WTC11 (cell line): ENCODE measurements around the gene PITPNC1.
"Not testable (repeated sequence)": the region's sequence is repeated elsewhere in the genome, so short reads cannot be mapped to it uniquely, and the experiment has no call there.

Source experiments
- NFYB ChIP-seq: sonication (generic); formaldehyde crosslinking; conservative IDR thresholded peaks from 2 replicates; pipeline ENCODE4 v1.8.0; 2022; ENCODE audit warnings: low read depth, missing genetic modification reagents
- NR2C2 ChIP-seq: sonication (generic); formaldehyde crosslinking; IDR thresholded peaks from 2 replicates; pipeline ENCODE4 v1.8.0; 2022; ENCODE audit warnings: mild to moderate bottlenecking, missing genetic modification reagents
- TP53 ChIP-seq: sonication (generic); formaldehyde crosslinking; IDR thresholded peaks from 2 replicates; pipeline ENCODE4 v1.8.1; 2023; ENCODE audit warnings: mild to moderate bottlenecking, missing genetic modification reagents
- TF ChIP-seq, protein P1 (sequence below): fragments of 200-600 bp; IDR thresholded peaks from 2 replicates; pipeline ENCODE4 v1.8.0; 2022; ENCODE audit warnings: antibody characterized with exemption
- TF ChIP-seq, protein P2 (sequence below): sonication (generic); formaldehyde crosslinking; conservative IDR thresholded peaks from 2 replicates; pipeline ENCODE4 v1.8.1; 2022; ENCODE audit warnings: mild to moderate bottlenecking, missing genetic modification reagents

- TF ChIP-seq, protein P1, sequence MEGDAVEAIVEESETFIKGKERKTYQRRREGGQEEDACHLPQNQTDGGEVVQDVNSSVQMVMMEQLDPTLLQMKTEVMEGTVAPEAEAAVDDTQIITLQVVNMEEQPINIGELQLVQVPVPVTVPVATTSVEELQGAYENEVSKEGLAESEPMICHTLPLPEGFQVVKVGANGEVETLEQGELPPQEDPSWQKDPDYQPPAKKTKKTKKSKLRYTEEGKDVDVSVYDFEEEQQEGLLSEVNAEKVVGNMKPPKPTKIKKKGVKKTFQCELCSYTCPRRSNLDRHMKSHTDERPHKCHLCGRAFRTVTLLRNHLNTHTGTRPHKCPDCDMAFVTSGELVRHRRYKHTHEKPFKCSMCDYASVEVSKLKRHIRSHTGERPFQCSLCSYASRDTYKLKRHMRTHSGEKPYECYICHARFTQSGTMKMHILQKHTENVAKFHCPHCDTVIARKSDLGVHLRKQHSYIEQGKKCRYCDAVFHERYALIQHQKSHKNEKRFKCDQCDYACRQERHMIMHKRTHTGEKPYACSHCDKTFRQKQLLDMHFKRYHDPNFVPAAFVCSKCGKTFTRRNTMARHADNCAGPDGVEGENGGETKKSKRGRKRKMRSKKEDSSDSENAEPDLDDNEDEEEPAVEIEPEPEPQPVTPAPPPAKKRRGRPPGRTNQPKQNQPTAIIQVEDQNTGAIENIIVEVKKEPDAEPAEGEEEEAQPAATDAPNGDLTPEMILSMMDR = not testable (repeated sequence)
- not testable (repeated sequence) for TF ChIP-seq TP53 (CRISPR knock-in tag); NFYB (CRISPR knock-in tag); NR2C2
- TF ChIP-seq, protein P2, sequence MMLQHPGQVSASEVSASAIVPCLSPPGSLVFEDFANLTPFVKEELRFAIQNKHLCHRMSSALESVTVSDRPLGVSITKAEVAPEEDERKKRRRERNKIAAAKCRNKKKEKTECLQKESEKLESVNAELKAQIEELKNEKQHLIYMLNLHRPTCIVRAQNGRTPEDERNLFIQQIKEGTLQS (CRISPR knock-in tag) = not testable (repeated sequence)
Observed at GRCh38 chr17:67651218-67651579, 274.1 kb downstream of the PITPNC1 start.
